Right lobe of liver (tissue), 4 donors: Measurements from ENCODE around the gene SMARCA2.

Experiments
- POLR2A ChIP-seq: fragments of 450-650 bp; IDR thresholded peaks from one replicate; pipeline ENCODE4 v1.6.1; 2017; ENCODE audit warnings: antibody characterized with exemption, mild to moderate bottlenecking
- TF ChIP-seq, protein P1 (sequence below), 4 donors: fragments of 200-600 bp in 3 of 4; fragments of 450-650 bp in 1 of 4; IDR thresholded peaks; one replicate each; pipeline versions ENCODE4 v1.5.1 to v1.8.0; 2016 to 2022; ENCODE audit warnings: antibody characterized with exemption in 4 of 4, mild to moderate bottlenecking in 2 of 4
- donor health status: DM: no; HTN: no; CAD: no.
- donor health status: DM: no; HTN: no; CAD: no.
- donor health status: DM: no; HTN: yes; CAD: no.

- TF ChIP-seq, protein P1, sequence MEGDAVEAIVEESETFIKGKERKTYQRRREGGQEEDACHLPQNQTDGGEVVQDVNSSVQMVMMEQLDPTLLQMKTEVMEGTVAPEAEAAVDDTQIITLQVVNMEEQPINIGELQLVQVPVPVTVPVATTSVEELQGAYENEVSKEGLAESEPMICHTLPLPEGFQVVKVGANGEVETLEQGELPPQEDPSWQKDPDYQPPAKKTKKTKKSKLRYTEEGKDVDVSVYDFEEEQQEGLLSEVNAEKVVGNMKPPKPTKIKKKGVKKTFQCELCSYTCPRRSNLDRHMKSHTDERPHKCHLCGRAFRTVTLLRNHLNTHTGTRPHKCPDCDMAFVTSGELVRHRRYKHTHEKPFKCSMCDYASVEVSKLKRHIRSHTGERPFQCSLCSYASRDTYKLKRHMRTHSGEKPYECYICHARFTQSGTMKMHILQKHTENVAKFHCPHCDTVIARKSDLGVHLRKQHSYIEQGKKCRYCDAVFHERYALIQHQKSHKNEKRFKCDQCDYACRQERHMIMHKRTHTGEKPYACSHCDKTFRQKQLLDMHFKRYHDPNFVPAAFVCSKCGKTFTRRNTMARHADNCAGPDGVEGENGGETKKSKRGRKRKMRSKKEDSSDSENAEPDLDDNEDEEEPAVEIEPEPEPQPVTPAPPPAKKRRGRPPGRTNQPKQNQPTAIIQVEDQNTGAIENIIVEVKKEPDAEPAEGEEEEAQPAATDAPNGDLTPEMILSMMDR (IDR thresholded peaks at IDR 0.05), result no peak
- no peak for TF ChIP-seq POLR2A
Observed at GRCh38 chr9:2192356-2192979, 177.3 kb downstream of the SMARCA2 start.
